Endothelial cell of umbilical vein (primary cell): ENCODE measurements around the gene C1QTNF8.
"Not testable (repeated sequence)": the region's sequence is repeated elsewhere in the genome, so short reads cannot be mapped to it uniquely, and the experiment has no call there.

Experiments used
- MYC ChIP-seq: IDR thresholded peaks from one replicate; pipeline ENCODE4 v1.6.1; 2011; ENCODE audit warnings: mild to moderate bottlenecking, low read depth, low read length
- POLR2A ChIP-seq: IDR thresholded peaks from 2 replicates; pipeline ENCODE4 v1.6.1; 2012; ENCODE audit warnings: low read depth, mild to moderate bottlenecking, control low read depth, low read length
- POLR2AphosphoS5 ChIP-seq: IDR thresholded peaks from 2 replicates; pipeline ENCODE4 v1.6.1; 2012; ENCODE audit warnings: low read depth, mild to moderate bottlenecking, control low read depth, low read length, moderate library complexity; ENCODE audit not compliant: insufficient read depth
- TF ChIP-seq, protein P1 (sequence below), 2 donors: IDR thresholded peaks; 1 replicate in 1 of 2; 2 replicates in 1 of 2; pipeline ENCODE4 v1.5.1; 2011; ENCODE audit warnings: low read length in 2 of 2, mild to moderate bottlenecking in 2 of 2, moderate library complexity in 2 of 2, control low read depth in 1 of 2, inconsistent platforms in 1 of 2, low read depth in 1 of 2; ENCODE audit not compliant: insufficient read depth in 1 of 2; ENCODE audit errors: extremely low read depth in 1 of 2

DNA sequence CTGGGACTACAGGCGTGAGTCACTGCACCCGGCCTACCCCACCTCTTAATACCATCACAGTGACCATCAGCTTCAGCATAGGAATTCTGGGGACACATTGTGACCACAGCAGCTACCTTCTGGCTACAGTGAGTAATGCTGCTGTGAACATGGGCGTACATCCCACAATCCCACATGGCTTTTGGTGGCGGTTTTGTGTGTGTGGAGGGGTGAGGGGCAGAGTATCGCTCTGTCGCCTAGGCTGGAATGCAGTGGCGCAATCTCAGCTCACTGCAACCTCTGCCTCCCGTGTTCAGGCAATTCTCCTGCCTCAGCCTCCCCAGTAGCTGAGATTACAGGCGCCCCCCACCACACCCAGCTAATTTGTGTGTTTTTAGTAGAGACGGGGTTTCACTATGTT lies 9.6 kb downstream of the C1QTNF8 start:
- TF ChIP-seq POLR2A, POLR2AphosphoS5, MYC: not testable (repeated sequence)
- TF ChIP-seq, protein P1, sequence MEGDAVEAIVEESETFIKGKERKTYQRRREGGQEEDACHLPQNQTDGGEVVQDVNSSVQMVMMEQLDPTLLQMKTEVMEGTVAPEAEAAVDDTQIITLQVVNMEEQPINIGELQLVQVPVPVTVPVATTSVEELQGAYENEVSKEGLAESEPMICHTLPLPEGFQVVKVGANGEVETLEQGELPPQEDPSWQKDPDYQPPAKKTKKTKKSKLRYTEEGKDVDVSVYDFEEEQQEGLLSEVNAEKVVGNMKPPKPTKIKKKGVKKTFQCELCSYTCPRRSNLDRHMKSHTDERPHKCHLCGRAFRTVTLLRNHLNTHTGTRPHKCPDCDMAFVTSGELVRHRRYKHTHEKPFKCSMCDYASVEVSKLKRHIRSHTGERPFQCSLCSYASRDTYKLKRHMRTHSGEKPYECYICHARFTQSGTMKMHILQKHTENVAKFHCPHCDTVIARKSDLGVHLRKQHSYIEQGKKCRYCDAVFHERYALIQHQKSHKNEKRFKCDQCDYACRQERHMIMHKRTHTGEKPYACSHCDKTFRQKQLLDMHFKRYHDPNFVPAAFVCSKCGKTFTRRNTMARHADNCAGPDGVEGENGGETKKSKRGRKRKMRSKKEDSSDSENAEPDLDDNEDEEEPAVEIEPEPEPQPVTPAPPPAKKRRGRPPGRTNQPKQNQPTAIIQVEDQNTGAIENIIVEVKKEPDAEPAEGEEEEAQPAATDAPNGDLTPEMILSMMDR (IDR thresholded peaks at IDR 0.05; ENCODE audit: extremely low read depth in 1 of 2, insufficient read depth in 1 of 2, low read depth in 1 of 2, low read length in 2 of 2), result not testable (repeated sequence)
